ENCODE results near the gene FOXO6.
A peak's percentile ranks its signal among the peaks of the same experiment; 100 is the strongest.

Gene FOXO6

DNA sequence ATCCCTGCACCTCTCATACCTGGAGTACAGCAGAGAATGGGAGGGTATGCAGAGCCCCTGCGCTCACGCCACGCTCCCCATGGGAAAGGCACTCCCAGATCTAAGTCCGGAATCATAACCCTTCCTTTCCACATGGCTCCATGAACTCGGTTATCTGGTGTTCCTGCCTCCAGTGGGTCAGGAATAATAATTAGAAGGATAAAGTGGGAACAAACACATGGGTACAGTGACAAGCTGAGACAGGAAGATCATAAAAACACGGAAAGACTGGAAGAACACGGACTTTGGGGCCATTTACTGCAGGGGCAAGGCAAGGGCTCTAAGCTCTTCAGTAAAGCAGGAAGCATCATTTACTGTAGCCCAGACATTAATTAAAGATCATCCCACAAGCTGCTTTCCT, 48.6 kb downstream of the FOXO6 start:
- no peak for DNase-seq (ENCODE audit: low spot score)

DNA sequence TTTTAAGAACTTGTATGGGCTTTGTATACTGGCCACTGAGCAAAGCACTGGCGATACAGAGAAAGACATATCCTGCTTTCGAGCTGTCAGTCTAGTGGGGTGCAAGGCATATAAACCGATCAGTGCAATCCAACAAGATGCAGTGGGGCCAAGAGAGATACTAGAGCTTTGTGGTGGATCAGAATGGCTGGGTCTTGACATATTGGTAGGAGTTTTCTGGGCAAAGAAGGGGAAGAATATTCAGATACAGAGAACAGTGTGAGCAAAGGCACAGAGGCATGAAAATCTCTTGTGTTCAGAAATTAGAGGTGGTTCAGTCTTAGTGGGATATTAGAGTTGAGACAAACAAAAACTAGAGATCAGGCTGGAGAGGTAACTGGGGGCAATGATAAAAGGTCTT, 49.2 kb downstream of the FOXO6 start:
- DNase-seq (ENCODE audit: low spot score): no peak

- DNase-seq (ENCODE audit: low spot score): no peak
These were observed 50.0 kb downstream of the FOXO6 start for GRCh38 chr1:41411229-41411628.

DNA sequence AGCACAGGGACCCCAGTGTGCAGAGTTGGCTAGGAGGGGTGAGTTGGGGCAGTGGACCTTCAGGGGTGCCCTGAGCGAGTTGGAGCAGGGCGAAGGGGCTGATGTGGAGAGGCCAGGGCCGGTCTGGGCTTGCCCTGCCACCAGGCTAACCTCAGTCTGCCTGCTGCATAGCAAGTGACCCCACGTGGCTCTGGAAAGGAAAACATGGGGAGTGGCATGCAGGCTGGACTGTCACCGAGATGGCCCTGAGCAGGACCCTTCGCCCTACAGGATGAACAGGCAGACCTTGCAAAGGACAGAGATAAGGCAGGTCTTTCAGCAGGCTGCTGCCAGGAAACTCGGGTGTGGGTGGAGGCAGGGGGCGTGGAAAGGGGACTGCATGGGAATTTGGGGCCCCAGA, 51.5 kb downstream of the FOXO6 start:
- DNase-seq (ENCODE audit: low spot score): no peak

DNA sequence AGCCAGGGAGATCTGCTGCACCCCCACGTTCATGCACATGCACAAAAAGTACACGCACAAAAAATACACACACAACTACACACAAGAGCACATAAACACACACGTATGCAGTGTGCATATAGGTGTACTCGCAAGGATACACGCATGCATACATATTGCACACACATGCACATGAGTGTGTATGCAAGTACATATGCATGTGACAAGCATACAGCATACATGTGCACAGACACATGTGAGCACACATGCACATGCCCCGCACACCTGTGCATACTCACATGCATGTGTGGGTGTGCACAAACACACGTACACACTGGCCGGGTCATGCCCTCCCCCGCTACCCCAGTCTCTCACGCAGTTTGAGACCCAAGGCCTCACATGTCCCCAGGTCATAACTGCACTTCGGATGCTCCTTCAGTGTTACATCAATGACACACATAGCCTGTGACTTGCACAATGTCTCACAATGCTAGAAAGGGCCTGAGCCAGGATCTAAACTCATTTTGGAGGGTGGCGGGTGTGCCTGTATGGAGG, 52.6 kb downstream of the FOXO6 start:
- DNase-seq (ENCODE audit: low spot score): no peak

DNA sequence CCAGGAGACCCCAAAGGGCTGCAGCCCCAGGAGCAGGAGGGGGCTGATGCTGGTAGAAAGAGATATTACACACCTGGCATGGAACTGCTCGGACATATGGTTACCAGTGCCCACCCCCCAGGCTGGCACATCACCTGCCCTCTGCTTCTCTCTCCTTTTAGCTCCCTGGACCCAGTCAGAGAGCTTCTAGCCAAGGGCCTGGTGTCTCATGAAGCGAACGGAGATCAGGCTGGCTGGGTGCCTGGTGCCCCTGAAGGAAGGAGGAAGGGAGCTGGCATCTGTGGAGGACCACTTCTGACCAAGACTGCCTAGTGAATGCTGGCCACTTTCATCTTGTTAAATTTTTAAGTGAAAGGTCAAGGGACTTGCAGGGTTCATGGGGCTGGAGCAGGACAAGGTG, 53.1 kb downstream of the FOXO6 start:
- DNase-seq (ENCODE audit: low spot score): no peak

GRCh38 chr1:41414716-41415306, 53.6 kb downstream of the FOXO6 start:
- DNase-seq (ENCODE audit: low spot score): no peak

GRCh38 chr1:41416081-41416480, 54.8 kb downstream of the FOXO6 start:
- DNase-seq (ENCODE audit: low spot score): no peak

- peak; percentile 84 for DNase-seq (ENCODE audit: low spot score)
These were observed 55.5 kb downstream of the FOXO6 start for GRCh38 chr1:41416552-41417334.

GRCh38 chr1:41417335-41417682, 56.1 kb downstream of the FOXO6 start:
- no peak for DNase-seq (ENCODE audit: low spot score)

DNA sequence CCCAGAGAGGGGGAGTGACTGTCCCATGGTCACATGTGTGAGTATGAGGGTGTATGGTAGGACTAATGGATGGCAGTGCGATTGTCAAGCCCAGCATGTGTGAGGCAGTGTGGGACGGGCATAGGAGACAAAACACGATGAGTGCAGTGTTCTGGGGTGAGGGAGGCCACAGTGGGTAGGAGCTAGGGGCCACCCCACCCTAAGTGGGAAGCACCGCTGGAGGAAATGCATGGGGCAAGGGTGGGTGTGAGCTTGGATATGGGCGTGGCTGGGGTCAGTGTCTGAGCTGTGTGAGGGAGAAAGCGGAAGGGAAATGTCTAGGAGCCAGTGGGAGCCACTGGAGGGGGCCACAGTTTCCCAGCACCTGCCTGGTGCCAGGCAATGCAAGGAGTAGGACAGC, 56.5 kb downstream of the FOXO6 start:
- no peak for DNase-seq (ENCODE audit: low spot score)

DNA sequence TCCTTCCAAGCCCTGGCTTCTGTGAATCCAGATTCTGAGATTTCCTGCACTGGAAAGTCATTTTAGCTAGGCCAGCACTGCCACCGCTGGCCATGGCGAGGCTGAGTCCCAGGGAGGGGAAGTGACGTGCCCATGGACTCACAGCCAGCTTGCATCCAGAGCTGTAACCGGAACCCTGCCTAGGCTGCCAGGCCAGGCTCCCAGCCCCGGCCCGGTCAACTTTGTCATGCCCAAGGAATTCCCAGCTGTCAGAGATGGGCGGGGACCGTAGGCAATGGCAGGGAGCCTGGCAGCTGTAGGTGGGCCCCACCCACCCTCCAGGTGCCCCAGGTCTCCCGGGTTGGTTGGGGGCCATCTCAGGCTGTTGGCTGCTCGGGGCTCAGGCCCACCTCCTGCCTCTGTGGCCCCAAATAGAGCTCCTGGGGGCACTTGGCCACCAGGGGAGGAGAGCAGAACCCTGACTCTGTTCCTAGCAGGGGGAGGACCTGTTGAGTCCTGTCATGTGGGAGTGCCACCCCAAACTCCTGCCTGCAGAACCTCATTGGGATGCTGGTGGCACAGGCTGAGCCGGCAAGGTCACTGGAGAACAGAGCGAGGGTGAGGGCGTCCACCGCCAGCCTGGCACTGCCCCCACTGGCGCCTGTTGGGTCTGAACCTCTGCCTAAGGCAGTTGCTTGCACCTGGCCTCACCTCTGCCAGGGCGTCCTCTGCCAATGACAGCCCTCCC, 57.8 kb downstream of the FOXO6 start:
- DNase-seq (ENCODE audit: low spot score): peak; percentile 94

GRCh38 chr1:41419584-41420295, 58.5 kb downstream of the FOXO6 start:
- DNase-seq (ENCODE audit: low spot score): no peak

DNA sequence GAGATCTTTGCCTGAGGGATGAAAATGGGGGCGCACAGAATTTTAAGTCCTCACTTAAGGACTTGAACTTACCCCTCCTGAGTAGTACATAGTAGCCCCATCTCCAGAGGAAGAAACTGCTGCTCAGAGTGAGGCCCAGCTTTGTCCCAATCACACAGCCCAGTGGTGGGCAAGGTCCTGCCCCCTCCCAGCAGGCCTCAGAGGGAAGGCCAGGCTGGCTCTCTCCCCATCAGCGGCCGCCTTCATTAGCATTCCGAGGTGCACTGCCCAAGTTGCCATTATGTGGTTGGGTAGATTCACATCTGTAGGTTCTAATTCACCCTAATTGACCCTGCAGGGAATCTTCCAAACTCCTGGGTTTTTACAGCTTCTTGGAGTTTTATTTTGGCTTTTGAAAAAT, 59.1 kb downstream of the FOXO6 start:
- DNase-seq (ENCODE audit: low spot score): no peak

GRCh38 chr1:41420860-41421259, 59.6 kb downstream of the FOXO6 start:
- DNase-seq (ENCODE audit: low spot score): no peak

GRCh38 chr1:41422306-41422705, 61.1 kb downstream of the FOXO6 start:
- DNase-seq (ENCODE audit: low spot score): no peak

GRCh38 chr1:41423511-41424191, 62.4 kb downstream of the FOXO6 start:
- DNase-seq (ENCODE audit: low spot score): no peak

DNA sequence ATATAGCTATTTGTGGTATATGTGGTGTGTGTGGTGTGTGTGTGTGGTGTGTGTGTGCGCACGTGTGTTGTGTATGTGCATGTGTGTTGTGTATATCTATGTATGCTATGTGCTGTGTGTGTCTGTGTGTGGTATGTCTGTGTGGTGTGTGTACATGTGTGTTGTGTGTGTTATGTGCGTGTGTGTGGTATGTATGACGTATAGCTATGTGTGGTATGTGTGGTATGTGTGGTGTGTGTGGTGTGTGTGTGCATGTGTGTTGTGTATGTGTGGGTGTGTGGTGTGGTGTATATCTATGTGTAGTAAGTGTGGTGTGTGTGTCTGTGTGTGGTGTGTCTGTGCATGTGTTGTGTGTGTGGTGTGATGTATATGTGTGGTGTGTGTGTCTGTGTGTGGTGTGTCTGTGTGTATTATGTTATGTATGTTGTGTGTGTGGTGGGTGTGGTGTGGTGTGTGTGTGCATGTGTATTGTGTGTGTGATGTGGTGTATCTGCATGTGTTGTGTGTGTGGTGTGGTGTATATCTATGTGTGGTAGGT, 63.4 kb downstream of the FOXO6 start:
- no peak for DNase-seq (ENCODE audit: low spot score)

GRCh38 chr1:41425369-41425768, 64.1 kb downstream of the FOXO6 start:
- no peak for DNase-seq (ENCODE audit: low spot score)

DNA sequence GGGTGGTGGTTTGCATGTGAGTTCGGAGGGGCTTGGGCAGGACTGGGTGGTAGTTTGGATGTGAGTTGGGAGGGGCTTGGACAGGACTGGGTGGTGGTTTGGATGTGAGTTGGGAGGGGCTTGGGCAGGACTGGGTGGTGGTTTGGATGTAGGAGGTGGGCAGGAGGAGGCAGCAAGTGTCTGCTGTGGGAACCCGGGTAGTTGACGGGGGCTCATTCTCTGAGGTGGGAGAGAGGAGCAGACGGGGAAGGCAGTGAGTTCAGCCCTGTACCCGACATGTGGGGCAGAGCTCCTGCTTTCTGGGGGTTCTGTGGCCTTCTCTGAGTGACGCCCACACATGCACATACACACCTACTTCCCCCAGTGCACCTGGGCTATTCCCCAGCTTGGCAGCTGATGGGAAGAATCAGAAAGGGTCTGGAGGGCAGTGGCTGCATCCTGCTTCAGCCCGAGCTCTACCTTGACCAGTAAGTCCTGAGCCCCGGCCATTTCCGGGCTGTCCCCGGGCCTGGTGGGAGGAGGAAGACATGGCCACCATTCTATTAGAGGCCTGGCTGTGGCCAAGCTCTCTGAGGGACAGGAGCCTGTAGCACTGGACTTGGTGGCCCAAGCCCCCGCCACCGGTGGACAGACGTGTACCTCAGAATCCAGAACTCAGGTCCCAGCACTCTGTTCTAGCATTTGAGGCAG, 65.1 kb downstream of the FOXO6 start:
- DNase-seq (ENCODE audit: low spot score): no peak

All from AG08396 (cell line).